GM19463 (cell line): ENCODE data around the gene DAZ2.
"Not testable (repeated sequence)": the region's sequence is repeated elsewhere in the genome, so short reads cannot be mapped to it uniquely, and the experiment has no call there.

ENCODE experiments used
- ATAC-seq: cut with Tn5 transposase; IDR thresholded peaks from one replicate; pipeline ENCODE4 v1.9.1; 2021; ENCODE audit warnings: mild to moderate bottlenecking, moderate library complexity; ENCODE audit not compliant: unreplicated experiment

DAZ2 gene, protein sequence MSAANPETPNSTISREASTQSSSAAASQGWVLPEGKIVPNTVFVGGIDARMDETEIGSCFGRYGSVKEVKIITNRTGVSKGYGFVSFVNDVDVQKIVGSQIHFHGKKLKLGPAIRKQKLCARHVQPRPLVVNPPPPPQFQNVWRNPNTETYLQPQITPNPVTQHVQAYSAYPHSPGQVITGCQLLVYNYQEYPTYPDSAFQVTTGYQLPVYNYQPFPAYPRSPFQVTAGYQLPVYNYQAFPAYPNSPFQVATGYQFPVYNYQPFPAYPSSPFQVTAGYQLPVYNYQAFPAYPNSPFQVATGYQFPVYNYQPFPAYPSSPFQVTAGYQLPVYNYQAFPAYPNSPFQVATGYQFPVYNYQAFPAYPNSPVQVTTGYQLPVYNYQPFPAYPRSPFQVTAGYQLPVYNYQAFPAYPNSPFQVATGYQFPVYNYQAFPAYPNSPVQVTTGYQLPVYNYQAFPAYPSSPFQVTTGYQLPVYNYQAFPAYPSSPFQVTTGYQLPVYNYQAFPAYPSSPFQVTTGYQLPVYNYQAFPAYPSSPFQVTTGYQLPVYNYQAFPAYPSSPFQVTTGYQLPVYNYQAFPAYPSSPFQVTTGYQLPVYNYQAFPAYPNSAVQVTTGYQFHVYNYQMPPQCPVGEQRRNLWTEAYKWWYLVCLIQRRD

DNA sequence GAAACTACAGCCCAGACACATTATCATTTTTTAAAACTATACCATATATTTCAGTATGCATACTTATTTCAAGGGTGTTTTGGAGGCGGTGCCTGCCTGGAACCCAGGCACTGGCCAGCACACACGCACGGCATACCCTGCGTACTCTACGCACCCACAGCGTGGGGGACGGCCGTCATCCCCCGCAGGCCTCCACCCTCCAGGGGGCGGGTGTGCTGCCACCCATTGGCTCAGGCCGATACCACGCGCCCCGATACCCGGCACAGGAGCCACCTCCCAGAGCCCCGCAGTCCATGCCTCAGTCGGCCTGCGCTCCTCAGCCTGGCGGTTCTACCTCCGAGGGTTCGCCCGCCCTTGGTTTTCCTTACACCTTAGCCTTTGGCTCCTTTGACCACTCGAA is at the start of gene DAZ2:
Gene DAZ2 (plus strand): TSS at position 301 of the 400 bp plus-strand sequence. CDS start 208 bp downstream, outside the sequence.
- not testable (repeated sequence) for ATAC-seq

- ATAC-seq, result not testable (repeated sequence)
Measured at GRCh38 chrY:23198908-23199307, 20.4 kb upstream of the DAZ2 start, which contains the start of gene DAZ1. TSS of gene DAZ1 (minus strand) at chrY:23199008. CDS start at chrY:23198800, 208 bp downstream.

GRCh38 chrY:23207455-23207854 is 11.9 kb upstream of the DAZ2 start:
- ATAC-seq, result not testable (repeated sequence)

DNA sequence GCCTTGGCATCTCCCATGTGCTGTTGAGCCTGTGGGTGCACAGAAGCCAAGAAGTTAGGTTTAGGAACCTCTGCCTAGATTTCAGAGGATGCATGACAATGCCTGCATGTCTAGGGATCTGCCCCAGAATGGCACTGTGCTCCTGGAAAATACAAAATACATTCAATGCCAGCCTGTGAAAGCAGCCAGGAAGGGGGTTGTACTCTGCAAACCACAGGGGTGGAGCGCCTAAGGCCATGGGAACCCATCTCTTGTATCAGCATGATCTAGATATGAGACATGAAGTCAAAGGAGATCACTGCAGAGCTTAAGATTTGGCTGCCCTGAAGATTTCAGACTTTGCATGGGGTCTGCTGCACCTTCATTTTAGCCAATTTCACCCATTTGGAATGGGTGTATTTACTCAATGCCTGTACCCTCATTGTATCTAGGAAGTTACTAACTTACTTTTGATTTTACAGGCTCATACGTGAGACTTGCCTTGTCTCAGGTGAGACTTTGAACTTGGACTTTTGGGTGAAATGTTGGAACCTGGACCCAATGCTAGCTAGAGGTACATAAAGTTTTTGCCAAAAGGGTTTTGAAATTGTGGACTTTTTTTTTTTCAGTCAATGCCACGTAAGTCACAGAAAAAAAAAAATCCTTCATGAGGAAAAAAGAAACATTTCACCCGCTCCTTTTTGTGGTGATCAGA is 9.4 kb upstream of the DAZ2 start:
- ATAC-seq, result not testable (repeated sequence)

DNA sequence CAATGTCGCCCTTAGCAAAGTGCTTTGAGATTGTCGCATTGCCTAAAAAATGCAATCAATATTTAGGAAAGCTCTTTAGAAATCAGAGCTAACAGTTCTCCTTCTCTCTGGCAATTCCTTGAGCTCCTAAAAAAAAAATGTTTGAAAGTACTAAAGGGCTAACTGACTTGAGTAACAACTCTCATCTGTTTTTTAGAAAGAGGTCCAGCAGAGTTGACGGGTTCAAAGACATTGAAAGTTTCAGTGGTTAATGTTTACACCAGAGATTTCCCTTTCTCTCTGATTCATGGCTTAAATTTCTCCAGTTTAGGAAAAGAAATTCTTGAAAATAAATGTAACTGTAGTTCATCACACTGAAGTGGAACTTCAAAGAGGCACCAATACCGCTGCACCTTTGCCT is 8.7 kb upstream of the DAZ2 start:
- not testable (repeated sequence) for ATAC-seq
